C4-2B (cell line): ENCODE results near the gene OR52J3.

ENCODE experiments used
- ZFX ChIP-seq: fragments of 450-650 bp; IDR thresholded peaks from 2 replicates; pipeline ENCODE4 v1.6.1; 2017
- TF ChIP-seq, protein P1 (sequence below): fragments of 450-650 bp; conservative IDR thresholded peaks from 2 replicates; pipeline ENCODE4 v1.5.1; 2017; ENCODE audit warnings: mild to moderate bottlenecking

DNA sequence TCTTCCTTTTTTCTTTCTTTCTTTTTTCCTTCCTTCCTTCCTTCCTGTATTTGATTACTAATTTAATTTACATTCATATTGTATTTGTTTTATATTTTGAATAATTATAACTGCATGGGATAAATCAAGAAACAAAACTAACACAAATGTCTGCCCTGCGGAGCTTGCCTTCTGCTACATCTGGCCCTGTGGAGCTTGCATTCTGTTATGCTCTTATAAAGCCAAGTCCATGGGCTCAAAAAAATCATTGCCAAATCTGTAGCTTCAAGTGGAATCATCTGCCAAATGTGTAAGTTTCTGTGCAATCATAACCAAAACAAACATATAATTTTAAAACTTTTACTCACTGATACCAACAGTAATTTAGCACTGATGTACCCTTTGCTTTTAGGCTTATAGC, 8.0 kb upstream of the OR52J3 start:
- TF ChIP-seq, protein P1, sequence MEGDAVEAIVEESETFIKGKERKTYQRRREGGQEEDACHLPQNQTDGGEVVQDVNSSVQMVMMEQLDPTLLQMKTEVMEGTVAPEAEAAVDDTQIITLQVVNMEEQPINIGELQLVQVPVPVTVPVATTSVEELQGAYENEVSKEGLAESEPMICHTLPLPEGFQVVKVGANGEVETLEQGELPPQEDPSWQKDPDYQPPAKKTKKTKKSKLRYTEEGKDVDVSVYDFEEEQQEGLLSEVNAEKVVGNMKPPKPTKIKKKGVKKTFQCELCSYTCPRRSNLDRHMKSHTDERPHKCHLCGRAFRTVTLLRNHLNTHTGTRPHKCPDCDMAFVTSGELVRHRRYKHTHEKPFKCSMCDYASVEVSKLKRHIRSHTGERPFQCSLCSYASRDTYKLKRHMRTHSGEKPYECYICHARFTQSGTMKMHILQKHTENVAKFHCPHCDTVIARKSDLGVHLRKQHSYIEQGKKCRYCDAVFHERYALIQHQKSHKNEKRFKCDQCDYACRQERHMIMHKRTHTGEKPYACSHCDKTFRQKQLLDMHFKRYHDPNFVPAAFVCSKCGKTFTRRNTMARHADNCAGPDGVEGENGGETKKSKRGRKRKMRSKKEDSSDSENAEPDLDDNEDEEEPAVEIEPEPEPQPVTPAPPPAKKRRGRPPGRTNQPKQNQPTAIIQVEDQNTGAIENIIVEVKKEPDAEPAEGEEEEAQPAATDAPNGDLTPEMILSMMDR = no peak
- TF ChIP-seq ZFX = no peak
